Stimulated activated CD4-positive, alpha-beta T cell treated with anti-CD3 and anti-CD28 coated beads, Interleukin-4, amount 100 ng/mL, for 1 hour (primary cell): ENCODE results near the gene PHF2.
A peak's percentile ranks its signal among the peaks of the same experiment; 100 is the strongest.

Source experiments
- DNase-seq: peaks from one replicate; pipeline ENCODE4 v3.0.0-alpha.2; 2020

PHF2 gene

DNA sequence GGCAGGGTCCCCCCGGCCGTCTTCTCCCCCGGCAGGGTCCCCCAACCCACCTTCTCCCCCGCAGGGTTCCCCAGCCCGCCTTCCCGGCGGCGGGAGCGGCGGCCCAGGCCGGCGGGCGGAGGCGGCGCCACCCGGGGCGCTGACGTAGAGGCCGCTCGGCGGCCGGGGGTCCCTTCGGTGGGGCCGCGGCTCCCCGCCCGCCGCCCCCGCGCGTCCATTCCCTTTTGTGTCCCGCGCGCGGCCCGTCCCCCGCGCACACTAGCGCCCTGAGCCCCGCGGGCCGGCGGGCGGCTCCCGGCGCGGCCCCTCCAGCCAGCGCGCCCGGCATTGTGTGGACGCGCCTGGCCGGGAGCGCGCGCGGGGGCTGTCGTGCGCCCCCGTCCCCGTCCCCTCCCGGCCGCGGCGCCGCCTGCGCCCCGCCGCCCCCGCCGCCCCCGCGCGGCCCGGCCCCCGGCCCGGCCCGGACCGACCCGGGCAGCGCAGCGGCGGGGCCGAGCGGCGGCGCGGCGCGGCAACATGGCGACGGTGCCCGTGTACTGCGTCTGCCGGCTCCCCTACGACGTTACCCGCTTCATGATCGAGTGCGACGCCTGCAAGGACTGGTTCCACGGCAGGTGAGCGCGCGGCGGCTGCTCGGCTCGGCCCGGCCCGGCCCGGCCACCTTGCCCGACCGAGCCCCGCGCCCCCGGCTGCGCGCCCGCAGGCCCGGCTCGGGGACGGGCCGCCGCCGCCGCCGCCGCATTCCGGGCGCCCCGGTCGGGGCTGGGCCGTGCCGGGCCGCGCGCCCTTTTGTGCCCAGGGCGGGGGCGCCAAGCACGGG, at the start of gene PHF2:
TSS of gene PHF2 (plus strand) at position 327 of the 820 bp plus-strand sequence. CDS start at position 517, 190 bp downstream.
- DNase-seq: peak; percentile 52

DNA sequence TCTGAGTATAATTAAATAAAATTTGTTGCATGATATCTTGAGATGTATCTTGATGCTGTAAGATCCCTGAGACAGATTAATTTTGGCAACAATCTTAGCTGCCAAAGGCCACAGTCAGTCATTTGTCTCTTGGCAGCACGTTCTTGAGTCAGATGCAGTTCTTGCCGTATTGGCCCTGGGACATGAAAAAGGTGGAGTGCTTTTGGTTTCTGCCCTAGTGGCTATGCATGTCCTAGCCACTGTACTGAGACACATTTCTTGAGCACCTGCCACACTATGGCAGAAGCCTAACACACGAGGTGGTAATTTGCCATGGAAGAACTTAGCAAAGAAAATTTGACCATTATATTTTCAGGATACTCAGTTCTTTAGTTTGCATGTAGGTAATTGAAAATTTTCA, 45.0 kb upstream of the PHF2 start:
- DNase-seq: no peak

DNA sequence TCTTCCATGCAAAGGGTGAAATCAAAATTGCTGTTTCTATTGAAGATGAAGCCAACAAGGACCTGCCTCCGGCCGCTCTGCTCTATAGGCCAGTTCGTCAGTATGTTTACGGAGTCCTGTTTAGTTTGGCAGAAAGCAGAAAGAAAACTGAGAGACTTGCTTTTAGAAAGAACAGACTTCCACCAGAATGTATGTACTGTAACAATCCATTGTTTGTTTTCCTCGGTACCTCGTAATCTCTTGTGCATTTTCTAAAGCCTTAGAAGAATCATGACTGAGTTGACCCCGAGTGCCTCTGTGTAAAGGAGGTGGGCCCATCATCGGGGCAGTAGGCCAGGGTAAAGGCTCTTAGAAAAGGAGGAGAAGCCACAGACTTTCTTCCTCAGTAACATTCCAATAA, 44.2 kb upstream of the PHF2 start:
- no peak for DNase-seq

DNA sequence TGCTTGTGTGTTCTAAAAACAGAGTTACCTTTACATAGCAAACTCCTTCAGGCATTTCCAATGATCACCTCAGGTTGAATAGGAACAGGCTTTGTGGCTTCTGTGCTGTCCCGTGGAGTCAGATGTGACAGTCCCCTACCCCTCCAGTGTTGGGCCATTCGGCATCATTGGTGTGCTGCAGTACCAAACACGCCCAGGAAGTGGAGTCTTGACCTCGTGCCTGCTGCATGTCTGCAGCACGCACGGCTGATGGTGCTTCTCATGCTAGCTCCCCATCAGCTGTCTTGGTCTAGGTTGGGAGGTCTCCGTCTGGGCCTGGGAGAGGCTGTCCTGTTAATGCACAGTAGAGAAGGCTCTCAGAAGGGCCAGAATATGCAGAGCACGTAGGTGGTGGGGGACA, 42.5 kb upstream of the PHF2 start:
- no peak for DNase-seq

DNA sequence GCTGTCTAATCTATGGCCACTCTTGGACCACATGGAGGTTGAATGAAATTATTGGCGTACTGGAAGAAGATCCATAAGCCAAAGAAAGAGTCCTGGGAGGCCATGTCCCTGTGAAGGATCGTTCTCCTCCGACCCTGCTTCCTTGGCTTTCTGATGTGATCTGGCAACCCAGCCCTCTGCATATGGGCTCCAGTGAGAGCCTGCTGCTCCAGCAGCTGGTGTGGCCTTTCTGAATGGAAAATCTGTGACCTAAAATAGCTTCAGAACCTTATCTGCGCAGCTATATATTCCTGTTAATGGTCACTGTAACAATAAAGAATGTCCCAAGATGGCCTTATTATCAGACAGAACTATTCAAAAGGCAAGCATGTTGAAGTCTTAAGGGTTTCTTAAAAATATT, 40.2 kb upstream of the PHF2 start:
- DNase-seq: no peak

DNA sequence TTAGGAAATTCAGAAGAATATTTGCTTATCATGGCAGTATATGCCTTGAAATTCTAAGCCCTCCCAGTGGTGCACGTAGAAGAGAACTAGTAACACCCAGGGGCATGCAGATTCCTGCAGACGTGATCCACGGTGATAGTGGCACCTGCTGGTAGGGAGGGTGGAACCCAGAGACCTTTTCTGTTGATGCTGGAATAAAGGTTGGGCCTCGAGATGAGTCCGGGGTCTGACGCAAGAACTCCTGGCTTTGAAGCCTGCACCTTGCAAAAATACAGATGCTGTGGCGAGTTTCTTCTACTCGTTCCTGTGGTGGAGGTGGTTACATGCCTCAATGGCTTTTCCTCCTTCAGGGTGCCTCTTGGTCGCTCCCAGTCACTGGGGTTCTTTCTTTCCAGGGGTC, 39.5 kb upstream of the PHF2 start:
- no peak for DNase-seq

DNA sequence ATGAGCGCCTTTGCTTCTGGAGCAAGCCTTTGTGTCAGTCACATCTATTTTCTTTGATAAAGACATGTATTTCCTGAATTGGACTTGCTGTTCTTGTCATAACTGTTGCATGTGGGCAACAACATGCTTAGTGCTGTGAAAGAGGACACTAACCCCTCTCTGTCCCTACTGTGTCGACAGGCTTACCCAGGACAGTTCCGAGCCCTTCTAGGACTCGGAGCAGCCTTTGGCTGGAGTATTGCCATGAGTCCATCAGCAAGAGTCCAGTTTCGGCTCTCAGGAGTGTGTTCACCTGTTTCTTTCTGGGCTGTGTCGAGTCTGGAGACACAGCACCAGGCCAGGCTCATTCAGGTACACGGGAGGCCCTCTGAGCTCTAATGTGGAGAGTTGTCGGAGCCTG, 36.1 kb upstream of the PHF2 start:
- DNase-seq: no peak

DNA sequence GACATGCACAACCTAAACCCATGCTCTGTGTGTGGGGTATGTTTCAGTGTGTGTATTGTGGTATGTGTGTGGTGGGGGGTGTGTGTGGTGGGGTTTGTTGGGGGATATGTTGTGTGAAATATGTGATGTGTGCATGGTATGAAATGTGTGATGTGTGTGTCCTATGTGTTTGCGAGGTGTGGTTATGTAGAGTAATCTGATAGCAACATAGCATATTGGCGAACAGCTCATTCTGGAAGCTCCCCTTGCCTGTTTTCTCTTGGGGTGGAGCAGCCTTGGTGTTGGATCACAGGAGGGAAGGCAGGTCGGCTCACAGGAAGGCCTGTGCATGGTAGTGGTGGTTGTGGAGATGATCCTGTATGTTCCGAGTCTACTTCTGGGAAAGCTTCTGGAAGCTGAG, 35.4 kb upstream of the PHF2 start:
- no peak for DNase-seq

DNA sequence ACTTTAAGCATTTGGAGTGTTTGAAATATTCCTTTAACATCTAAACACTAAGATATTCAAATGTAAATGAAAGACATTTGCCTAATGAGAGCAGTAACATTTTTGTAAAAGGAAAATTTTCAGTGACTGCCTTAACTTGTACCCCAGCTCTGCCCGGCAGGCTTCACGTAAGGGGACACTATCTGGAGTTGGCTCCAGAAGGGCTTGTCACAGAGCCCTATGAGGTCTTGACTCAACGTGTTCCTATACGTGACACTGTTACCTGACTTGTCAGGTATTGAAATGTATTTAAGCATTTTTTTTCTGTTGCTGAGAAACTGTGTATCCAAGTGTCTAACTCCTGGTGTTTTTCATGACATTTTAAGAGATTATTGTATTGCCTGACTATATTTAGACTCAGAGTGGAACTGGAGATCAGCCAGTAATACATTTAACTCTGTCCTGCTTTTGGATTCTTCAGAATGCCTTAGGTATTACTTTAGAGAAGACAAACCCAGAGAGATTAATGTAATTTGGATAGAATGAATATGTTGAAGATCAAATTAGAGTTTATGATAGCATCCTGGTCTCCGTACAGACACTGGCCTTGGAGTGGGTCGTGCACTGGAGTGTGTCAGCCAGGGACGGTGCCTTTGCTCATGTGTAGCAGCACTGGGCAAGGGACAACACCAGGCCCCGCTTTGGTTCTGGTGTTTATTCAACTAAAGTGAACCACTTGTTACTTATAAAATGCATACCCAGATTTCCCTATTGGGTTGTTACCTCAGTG, 34.6 kb upstream of the PHF2 start:
- no peak for DNase-seq

DNA sequence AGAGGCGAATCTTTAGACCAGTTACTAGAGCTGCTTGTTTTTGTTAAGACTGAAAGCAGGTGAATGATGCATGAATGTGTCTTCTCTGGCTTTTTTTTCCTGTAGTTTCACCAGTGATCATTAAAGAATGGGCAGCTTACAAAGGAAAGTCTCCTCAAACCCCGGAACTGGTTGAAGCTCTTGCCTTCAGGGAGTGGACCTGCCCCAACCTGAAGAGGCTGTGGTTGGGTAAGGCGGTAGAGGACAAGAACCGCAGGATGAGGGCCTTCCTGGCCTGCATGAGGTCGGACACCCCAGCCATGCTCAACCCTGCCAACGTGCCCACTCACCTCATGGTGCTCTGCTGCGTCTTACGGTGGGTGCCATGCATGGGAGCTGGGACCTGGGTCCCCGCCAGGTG, 33.3 kb upstream of the PHF2 start:
- no peak for DNase-seq

DNA sequence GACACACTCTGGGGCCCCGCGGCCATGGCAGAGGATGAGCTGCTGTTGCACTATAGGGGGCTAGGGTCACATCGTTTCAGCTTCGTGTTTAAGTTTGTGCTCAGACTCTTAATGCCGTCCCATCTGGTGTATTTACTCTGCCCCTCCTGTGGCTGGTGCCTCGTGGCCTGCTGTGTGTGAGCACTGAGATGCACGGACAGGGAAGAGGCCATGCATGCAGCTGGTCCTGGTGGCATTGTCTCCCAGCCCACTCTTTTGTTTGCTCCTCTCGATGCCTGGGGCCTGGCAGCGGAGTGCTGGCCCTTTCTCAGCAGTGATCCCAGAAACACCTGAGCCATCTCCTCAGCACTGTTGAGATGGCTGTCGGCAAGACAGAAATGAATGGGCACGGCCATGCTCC, 30.0 kb upstream of the PHF2 start:
- DNase-seq: no peak

DNA sequence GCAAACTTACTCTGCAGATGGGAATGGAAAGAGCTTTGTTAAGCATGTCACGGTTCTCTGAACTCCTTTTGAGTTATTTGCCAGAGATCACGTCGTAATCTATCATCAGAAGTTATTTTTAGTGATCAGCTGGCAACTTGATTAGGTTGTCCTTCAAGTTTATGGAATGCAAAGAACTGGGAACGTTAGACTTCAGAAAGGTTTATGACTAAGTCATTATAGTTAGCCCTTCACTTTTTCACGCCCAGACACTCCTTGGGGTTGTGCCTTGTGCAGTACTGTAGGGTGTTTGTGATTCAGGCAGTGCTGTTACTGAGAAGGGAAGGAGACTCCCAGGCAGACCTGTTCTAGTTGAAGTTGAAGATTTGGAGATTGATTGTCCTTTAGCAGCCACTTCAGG, 26.8 kb upstream of the PHF2 start:
- DNase-seq: no peak

DNA sequence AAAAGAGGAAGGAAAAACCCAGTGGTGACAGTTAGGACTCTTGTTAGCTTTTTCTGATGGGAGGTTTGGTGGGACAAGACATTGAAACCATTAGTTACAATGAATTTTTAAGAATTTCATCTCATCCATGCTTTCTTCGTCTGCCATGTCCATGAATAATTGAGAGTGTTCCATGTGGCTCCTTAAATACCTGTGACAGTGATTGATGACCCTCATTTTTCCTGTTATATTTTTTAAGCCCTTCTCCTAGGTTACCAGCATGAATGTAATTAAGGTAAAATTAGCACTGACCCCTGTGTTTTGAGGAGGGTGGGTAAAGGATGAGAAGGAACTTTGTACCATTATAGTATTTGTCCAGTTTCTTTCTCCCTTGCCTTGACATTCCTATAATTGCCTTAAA, 23.5 kb upstream of the PHF2 start:
- DNase-seq: no peak

DNA sequence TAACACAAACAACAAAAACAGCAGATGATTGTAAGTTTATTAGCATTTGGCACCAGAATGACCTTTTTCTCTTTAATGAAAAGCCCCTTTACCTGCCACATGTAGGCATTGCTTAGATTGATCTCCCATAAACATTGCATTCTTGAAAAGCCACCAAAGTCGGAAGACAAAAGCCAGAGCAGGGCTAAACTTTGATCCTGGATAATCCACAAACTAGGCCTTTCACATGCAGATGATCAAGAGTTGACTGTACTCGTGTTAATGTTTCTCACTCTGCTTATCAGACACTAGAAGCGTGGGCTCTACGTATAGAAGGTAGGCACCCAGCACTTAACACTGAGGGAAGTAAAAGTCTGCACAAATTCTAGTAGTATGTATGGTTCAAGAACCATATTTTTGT, 21.0 kb upstream of the PHF2 start:
- no peak for DNase-seq

DNA sequence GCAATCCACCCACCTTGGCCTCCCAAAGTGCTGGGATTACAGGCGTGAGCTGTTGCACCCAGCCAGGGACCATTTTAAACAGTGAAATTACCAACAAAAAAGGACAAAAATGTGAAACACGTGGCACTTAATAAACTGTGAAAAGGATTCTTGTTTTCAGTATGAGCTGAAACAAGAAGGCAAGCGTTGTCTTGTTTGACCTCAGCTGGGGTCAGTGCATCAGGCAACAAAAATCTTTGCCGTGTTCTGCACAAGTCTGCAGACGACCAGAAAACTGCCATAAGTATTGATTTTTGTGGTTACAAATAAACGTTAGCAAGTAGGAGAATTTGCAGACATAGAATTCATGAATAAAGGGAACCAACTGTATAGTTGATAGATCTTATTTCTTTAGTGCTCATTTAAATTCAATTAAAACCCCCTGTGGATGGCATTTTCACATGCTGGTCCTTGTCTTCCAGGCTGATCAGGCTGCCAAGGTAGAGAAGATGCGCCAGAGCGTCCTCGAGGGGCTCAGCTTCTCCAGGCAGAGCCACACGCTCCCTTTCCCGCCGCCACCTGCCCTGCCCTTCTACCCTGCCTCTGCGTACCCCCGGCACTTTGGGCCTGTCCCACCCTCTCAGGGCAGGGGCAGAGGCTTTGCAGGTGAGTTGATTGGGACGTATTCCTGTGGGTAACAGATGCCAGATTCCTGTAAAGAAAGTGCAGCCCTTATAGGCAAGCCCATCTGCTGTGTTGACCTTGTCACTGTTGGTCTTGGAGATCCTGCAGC, 18.8 kb upstream of the PHF2 start:
- DNase-seq: no peak

DNA sequence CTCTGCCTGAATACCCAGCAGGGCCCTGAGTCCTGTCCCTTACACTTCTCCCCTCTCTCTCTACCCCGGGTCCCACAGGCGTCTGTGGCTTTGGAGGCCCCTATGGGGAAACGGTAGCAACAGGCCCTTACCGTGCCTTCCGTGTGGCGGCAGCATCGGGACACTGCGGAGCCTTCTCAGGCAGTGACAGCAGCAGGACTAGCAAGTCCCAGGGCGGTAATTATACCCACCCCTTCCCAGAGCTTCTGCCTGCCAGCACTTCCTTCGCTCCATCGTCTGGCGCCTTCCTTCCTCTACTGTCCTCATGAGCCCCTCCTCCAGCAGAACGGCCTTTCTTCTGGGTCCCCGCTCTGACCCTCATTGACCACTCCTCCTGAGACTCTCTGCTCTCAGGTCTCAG, 17.9 kb upstream of the PHF2 start:
- DNase-seq: no peak

DNA sequence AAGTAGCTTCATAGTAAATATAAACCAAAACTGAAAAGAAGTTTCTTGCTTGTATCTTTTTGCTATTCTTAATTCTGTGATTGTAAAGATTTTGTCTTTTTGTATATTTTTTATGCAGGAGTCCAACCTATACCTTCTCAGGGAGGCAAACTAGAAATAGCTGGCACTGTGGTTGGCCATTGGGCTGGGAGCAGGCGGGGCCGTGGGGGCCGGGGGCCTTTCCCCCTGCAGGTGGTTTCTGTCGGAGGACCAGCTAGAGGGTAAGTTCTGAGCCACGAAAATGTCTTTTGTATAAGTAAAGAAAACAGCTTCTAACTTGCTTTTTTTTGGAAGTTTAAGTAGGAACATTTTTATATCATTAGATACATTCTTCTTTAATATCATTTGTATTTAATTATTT, 15.4 kb upstream of the PHF2 start:
- DNase-seq: no peak

DNA sequence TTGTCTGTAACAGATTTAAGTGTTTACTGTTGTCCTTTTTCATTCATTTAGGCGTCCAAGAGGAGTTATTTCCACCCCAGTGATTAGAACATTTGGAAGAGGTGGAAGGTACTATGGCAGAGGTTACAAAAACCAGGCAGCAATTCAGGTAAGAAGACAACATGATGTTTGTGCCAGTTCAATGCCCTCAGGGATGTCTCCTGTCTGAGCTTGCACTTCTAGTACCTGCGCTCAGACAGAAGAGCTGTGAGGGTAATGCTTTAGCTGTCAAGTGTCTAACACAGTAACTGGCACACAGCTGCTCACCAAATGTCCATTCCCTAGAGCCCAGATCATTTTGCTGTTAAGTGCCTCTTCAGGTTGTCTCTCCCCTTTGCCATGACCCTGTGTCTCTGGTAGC, 14.2 kb upstream of the PHF2 start:
- no peak for DNase-seq

DNA sequence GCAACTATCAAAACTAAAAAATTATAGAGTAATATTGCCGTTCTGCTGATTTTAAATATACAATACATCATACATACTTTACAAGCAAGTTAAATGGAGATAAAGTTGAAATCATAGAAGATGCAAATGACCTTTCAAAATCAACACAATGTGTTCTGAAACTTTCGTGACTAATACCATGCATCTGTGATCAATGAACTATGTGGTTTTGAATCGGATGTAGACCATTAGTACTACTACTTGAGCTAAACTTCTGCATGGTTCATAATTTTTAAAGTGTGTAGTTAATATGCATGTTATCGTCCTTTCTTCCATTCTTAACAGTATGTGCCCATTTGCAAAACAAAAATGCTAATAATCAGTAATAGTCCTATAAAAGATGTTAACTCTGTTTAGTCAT, 11.3 kb upstream of the PHF2 start:
- no peak for DNase-seq

DNA sequence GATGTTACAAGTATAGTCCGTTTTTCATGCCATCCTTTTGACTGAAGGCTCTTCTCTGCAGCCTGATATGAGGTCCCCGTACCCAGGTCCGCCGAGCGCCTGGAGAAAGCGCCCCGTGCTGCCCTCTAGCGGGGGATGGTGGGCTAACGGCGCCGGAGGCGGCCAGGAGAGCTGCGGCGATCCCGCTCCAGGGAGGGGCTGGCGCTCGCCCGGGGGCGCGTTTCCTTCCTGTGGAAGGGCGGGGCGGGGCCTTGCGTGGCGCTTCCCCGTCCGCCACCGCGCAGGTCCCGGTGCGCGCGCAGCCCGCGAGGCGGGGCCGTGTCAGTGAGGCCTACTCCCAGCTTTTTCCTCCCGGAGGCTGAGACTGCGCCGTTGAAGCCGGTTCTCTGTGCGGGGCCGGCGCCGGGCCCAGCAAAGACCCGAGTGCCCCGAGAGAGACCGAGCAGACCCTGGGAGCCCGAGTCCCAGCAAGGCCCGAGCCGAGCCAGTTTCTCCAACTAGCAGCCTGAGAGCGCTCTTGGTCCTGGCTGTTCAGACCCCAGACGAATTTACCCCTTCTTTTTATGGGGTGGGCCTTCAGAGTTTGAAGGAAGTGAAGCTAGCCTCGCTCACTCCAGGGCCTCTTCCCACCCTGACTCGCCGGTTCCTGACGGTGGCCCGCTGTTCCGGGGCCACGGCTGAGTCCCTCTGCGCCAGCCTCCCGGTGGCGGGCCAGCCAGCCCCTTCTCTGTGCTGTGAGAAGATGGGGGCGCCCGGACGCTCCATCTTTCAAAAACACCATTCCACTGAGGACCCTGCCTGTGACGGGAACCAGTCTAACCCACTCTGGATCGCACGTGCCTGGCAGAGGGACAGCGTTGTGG, 9.7 kb upstream of the PHF2 start:
- DNase-seq: peak; percentile 99

DNA sequence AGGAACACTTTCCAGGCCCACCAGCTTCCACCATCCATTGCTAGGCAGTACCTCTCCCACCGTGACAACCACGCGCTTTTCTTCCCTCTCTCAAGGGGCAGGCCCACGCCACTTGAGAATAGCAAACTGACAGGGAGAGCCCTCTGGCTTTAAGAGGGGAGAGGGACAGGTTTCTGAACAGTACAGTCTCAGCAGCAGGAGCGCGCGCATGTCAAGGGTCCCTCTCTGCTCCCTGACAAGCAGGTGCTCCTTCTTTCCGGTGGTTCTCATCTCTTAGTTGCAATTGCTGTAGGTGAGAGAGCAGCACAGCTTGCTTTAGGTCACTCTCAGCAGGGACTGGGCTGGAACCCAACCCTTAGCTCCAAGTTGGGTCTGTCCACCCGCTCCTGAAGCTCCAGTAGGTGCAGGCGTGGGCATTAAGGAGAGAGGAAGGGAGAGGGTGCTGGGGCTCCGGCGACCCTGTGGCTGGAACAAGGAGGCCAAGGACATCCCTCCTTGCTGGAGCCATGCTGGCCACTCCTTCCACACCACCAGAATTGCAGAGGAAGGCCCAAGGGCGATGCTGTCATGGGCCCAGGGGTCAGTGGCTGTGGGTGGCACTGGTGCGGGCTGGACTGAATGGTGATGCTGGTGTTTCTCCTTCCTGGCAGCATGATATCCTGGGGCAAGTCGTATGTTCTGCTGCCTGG, 9.0 kb upstream of the PHF2 start:
- DNase-seq: no peak

DNA sequence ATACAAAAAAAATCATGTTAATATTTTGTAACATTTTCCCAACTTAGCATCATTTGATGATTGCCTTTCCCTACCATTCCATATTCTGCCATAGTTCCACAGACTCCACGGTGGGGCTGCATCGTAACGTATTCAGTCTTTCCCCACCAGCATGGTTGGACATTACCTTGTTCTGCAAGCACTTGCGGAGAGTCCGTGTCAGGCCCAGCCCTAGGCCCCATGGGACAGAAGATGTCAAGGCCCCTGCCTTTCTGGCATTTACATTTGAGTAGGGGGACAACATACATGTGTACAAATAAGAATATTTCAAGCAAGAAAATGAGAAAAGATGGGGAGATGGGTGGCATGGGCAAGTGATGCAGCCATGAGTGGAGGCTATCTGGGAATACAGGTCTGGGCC, 8.2 kb upstream of the PHF2 start:
- no peak for DNase-seq
